H1 (cell line): ENCODE measurements around the gene SMAD1. TPM values are rescaled to one million over a fixed set of nuclear protein-coding genes. Genes with fewer than 3 reads are reported as not detected.

Source experiments
- BCL11A ChIP-seq, 2 experiments: IDR thresholded peaks; one replicate each; pipeline ENCODE4 v1.6.1; 2011; ENCODE audit warnings: low read depth in 2 of 2, low read length in 2 of 2, mild to moderate bottlenecking in 2 of 2
- BRCA1 ChIP-seq: IDR thresholded peaks from 2 replicates; pipeline ENCODE4 v1.6.1; 2012; ENCODE audit warnings: low read depth, low read length, improper control_type of control experiment
- CBX5 ChIP-seq: fragments of 300-800, 300-1000 bp; sonication (generic); IDR thresholded peaks from 2 replicates; pipeline ENCODE4 v1.7.1; 2016; ENCODE audit warnings: antibody characterized with exemption, low read length, low read depth
- CHD2 ChIP-seq: IDR thresholded peaks from 2 replicates; pipeline ENCODE4 v1.6.1; 2012; ENCODE audit warnings: low read length, improper control_type of control experiment
- POLR2A ChIP-seq, 2 experiments: IDR thresholded peaks; 1 replicate in 1 of 2; 2 replicates in 1 of 2; pipeline ENCODE4 v1.6.1; 2011; ENCODE audit warnings: low read depth in 2 of 2, low read length in 2 of 2, mild to moderate bottlenecking in 2 of 2; ENCODE audit errors: control extremely low read depth in 1 of 2
- SUZ12 ChIP-seq: fragments of 200-600 bp; sonication (generic); IDR thresholded peaks from 2 replicates; pipeline ENCODE4 v1.6.1; 2012; ENCODE audit warnings: mild to moderate bottlenecking, inconsistent platforms, low read length, moderate library complexity, mixed read lengths
- TAF7 ChIP-seq: optimal IDR thresholded peaks from 2 replicates; pipeline ENCODE3; 2011; ENCODE audit warnings: low read depth, mild to moderate bottlenecking, inconsistent platforms, low read length, moderate library complexity, borderline replicate concordance
- TBP ChIP-seq: IDR thresholded peaks from 2 replicates; pipeline ENCODE4 v1.6.1; 2011; ENCODE audit warnings: low read depth, low read length, improper control_type of control experiment
- polyA plus RNA-seq, 7 experiments: library from polyadenylated mRNA; depleted of rRNA in 3 of 7; stranded (reverse) in 5 of 7; unstranded in 2 of 7; fragments of >200 nt in 5 of 7; fragments of 200-250 nt in 2 of 7; gene quantifications; 1 replicate in 5 of 7; 2 replicates in 1 of 7; 4 replicates in 1 of 7; pipeline versions ENCODE4 v1.2.1 to v1.2.3, GENCODE V29; 2011 to 2013; ENCODE audit warnings: missing spikeins in 2 of 7, mixed read lengths in 2 of 7
- total RNA-seq: library from RNA; stranded (reverse); fragmentation: NEBNext Ultra II Directional; extraction: Animal tissue kit (Norgen Biotek cat#: 25700); gene quantifications from 2 replicates; pipeline ENCODE4 v1.2.1, GENCODE V29; 2021

Gene SMAD1
- total and polyA plus RNA-seq, 2 of the 8 experiments (the other 6 are each of a cell fraction or from before 2014, with no cell fraction given): 22.6 to 25.3 TPM

DNA sequence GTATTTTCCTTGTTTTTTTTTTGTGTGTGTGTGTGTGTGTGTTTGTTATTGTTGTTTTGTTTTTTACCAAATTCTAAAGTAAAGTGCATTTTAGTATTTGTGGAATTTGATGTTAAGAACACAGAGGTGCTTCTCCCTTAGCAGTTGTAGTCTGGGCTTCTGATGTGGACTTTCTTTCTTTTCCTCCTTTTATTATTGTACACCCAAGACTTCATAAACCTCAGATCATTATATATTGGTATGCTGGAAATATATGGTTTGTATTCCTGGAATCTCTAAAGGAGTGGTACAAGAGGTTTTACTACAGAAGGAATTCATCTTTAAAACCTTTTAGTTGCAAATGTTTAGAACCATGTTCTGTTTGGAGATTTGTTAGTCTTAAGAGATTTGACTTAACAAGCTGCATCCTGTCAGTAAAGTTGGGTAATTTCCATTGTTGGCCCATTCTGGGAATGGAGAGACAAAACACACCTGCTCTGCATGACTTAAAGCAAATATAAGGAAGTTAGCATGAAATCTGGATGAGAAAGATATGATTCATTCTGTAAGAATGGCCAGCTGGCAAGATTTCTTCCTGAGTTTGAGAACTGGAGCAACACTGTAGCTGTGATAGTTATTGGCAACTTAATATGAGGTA, 64.0 kb downstream of the SMAD1 start (continued):
- TF ChIP-seq POLR2A (IDR thresholded peaks at IDR 0.05; ENCODE audit: control extremely low read depth in 1 of 2, low read depth in 2 of 2, low read length in 2 of 2) (no peak), TBP (no peak), CHD2 (no peak), SUZ12 (no peak), BRCA1 (no peak), CBX5 (no peak), BCL11A (IDR thresholded peaks at IDR 0.05; ENCODE audit: low read depth in 2 of 2, low read length in 2 of 2) (no peak), TAF7 (no peak)
